SK-N-SH (cell line): Measurements from ENCODE around the gene TGFB2. TPM values are rescaled to one million over a fixed set of nuclear protein-coding genes. Genes with fewer than 3 reads are reported as not detected.

Experiments used
- CTCF ChIA-PET: fragments of 300-600, 350-600 bp; formaldehyde crosslinking; extraction: SDS; loops from one replicate; lab custom pipeline; 2021; lab: Yijun Ruan, JAX
- POLR2A ChIA-PET: fragments of 350-600 bp; sonication (Branson Sonifier 250); formaldehyde crosslinking; extraction: SDS; loops from one replicate; lab custom pipeline; 2020; ENCODE audit warnings: antibody characterized with exemption, inconsistent platforms; lab: Yijun Ruan, JAX
- DNase-seq: peaks from one replicate; pipeline ENCODE4 v3.0.0; 2012
- H2AFZ ChIP-seq: fragments of 200-600 bp; sonication (generic); 2 replicates; pipeline ENCODE4 v1.8.1; 2016; ENCODE audit warnings: antibody characterized with exemption, mild to moderate bottlenecking, low read depth
- H3F3A ChIP-seq: fragments of 200-600 bp; sonication (generic); replicated peaks from 2 replicates; pipeline ENCODE3; 2016; ENCODE audit warnings: antibody characterized with exemption, mild to moderate bottlenecking; ENCODE audit not compliant: insufficient read depth
- H3K27ac ChIP-seq, 2 experiments: fragments of 200-500 bp in 1 of 2; fragments of 200-600 bp in 1 of 2; sonication (Bioruptor generic) in 1 of 2; sonication (generic), shearing (Covaris generic) in 1 of 2; 2 replicates each; pipeline versions ENCODE4 v1.5.1 to v1.6.1; 2014 to 2016; ENCODE audit warnings: low read depth in 2 of 2, inconsistent platforms in 1 of 2, low read length in 1 of 2, mild to moderate bottlenecking in 1 of 2, mixed read lengths in 1 of 2
- H3K27me3 ChIP-seq: fragments of 200-600 bp; sonication (generic), shearing (Covaris generic); 2 replicates; pipeline ENCODE4 v1.6.1; 2016; ENCODE audit warnings: mixed run types; ENCODE audit not compliant: insufficient read depth
- H3K36me3 ChIP-seq, 2 experiments: fragments of 200-500 bp in 1 of 2; fragments of 200-600 bp in 1 of 2; sonication (Bioruptor generic) in 1 of 2; sonication (generic) in 1 of 2; replicated peaks in 1 of 2; 2 replicates each; pipeline versions ENCODE3 to v1.5.1; 2014 to 2016; ENCODE audit warnings: low read length in 1 of 2, mild to moderate bottlenecking in 1 of 2; ENCODE audit not compliant: insufficient read depth in 2 of 2, control insufficient read depth in 1 of 2
- H3K4me1 ChIP-seq, 2 experiments: fragments of 200-500 bp in 1 of 2; fragments of 200-600 bp in 1 of 2; sonication (Bioruptor generic) in 1 of 2; sonication (generic), shearing (Covaris generic) in 1 of 2; 2 replicates each; pipeline versions ENCODE4 v1.5.1 to v1.6.1; 2014 to 2016; ENCODE audit warnings: low read depth in 1 of 2, low read length in 1 of 2, mixed run types in 1 of 2; ENCODE audit not compliant: insufficient read depth in 2 of 2, control insufficient read depth in 1 of 2
- H3K4me2 ChIP-seq: fragments of 200-600 bp; sonication (generic), shearing (Covaris generic); 2 replicates; pipeline ENCODE4 v1.6.1; 2017; ENCODE audit warnings: mixed run types
- H3K4me3 ChIP-seq, 2 experiments: fragments of 200-500 bp in 1 of 2; fragments of 200-600 bp in 1 of 2; sonication (Bioruptor generic) in 1 of 2; sonication (generic), shearing (Covaris generic) in 1 of 2; 2 replicates each; pipeline versions ENCODE4 v1.5.1 to v1.8.1; 2014 to 2016; ENCODE audit warnings: low read depth in 2 of 2, inconsistent platforms in 1 of 2, low read length in 1 of 2, mild to moderate bottlenecking in 1 of 2, mixed read lengths in 1 of 2, moderate library complexity in 1 of 2
- H3K79me2 ChIP-seq: fragments of 200-600 bp; sonication (generic); 2 replicates; pipeline ENCODE4 v1.8.1; 2017; ENCODE audit warnings: mild to moderate bottlenecking; ENCODE audit not compliant: insufficient read depth
- H3K9ac ChIP-seq: fragments of 200-600 bp; sonication (generic); 2 replicates; pipeline ENCODE4 v1.6.1; 2017; ENCODE audit warnings: mixed run types
- H3K9me2 ChIP-seq: fragments of 200-600 bp; sonication (generic); 2 replicates; pipeline ENCODE4 v1.6.1; 2017; ENCODE audit warnings: mixed run types
- H3K9me3 ChIP-seq: fragments of 200-600 bp; sonication (generic); 2 replicates; pipeline ENCODE4 v1.6.1; 2017; ENCODE audit warnings: mixed run types, mild to moderate bottlenecking, moderate library complexity
- H4K20me1 ChIP-seq: fragments of 200-600 bp; sonication (generic); 2 replicates; pipeline ENCODE4 v1.6.1; 2017; ENCODE audit warnings: mild to moderate bottlenecking, mixed run types; ENCODE audit not compliant: insufficient read depth
- FOXJ3 ChIP-seq: sonication (generic); formaldehyde crosslinking; IDR thresholded peaks from 2 replicates; pipeline ENCODE4 v1.5.1; 2020; ENCODE audit warnings: mild to moderate bottlenecking, missing genetic modification reagents
- GATA2 ChIP-seq: sonication (generic); formaldehyde crosslinking; IDR thresholded peaks from 2 replicates; pipeline ENCODE4 v1.5.0; 2020; ENCODE audit warnings: mild to moderate bottlenecking, missing genetic modification reagents
- JUND ChIP-seq: IDR thresholded peaks from 2 replicates; pipeline ENCODE4 v1.4.0; 2012
- MAX ChIP-seq: IDR thresholded peaks from 2 replicates; pipeline ENCODE4 v1.4.0; 2012; ENCODE audit warnings: low read depth
- NFIC ChIP-seq: IDR thresholded peaks from 2 replicates; pipeline ENCODE4 v1.4.0; 2012; ENCODE audit warnings: borderline replicate concordance
- NRF1 ChIP-seq: IDR thresholded peaks from 2 replicates; pipeline ENCODE4 v1.6.1; 2012; ENCODE audit warnings: low read depth, mild to moderate bottlenecking, low read length
- PBX3 ChIP-seq: IDR thresholded peaks from 2 replicates; pipeline ENCODE4; 2012
- POLR2AphosphoS5 ChIP-seq: IDR thresholded peaks from 2 replicates; pipeline ENCODE4 v1.6.1; 2012; ENCODE audit warnings: low read depth, low read length
- REST ChIP-seq: IDR thresholded peaks from 2 replicates; pipeline ENCODE4 v1.6.1; 2012; ENCODE audit warnings: mild to moderate bottlenecking, low read depth, low read length, moderate library complexity
- RFX5 ChIP-seq: IDR thresholded peaks from 2 replicates; pipeline ENCODE4 v1.6.1; 2012; ENCODE audit warnings: mild to moderate bottlenecking, improper control_type of control experiment, low read length
- RXRA ChIP-seq: IDR thresholded peaks from 2 replicates; pipeline ENCODE4 v1.4.0; 2012; ENCODE audit warnings: low read depth, mild to moderate bottlenecking, borderline replicate concordance
- SMC3 ChIP-seq: IDR thresholded peaks from 2 replicates; pipeline ENCODE4 v1.6.1; 2012; ENCODE audit warnings: low read depth, low read length, improper control_type of control experiment
- TAF1 ChIP-seq: IDR thresholded peaks from 2 replicates; pipeline ENCODE4 v1.6.1; 2012; ENCODE audit warnings: low read depth, mild to moderate bottlenecking, low read length, moderate library complexity, borderline replicate concordance
- TCF12 ChIP-seq: IDR thresholded peaks from 2 replicates; pipeline ENCODE4 v1.4.0; 2012
- TEAD4 ChIP-seq: IDR thresholded peaks from 2 replicates; pipeline ENCODE4 v1.4.0; 2012; ENCODE audit warnings: mild to moderate bottlenecking, borderline replicate concordance; ENCODE audit not compliant: insufficient read depth
- USF1 ChIP-seq: IDR thresholded peaks from 2 replicates; pipeline ENCODE4 v1.4.0; 2012; ENCODE audit warnings: low read depth, borderline replicate concordance
- YY1 ChIP-seq: IDR thresholded peaks from 2 replicates; pipeline ENCODE4 v1.4.0; 2012; ENCODE audit warnings: low read depth, mild to moderate bottlenecking
- WGBS: methylation state at CpG from one replicate; pipeline ENCODE4 v1.1.6; 2017; ENCODE audit warnings: low lambda C conversion rate; 5-methylcytosine and 5-hydroxymethylcytosine counted together
- polyA plus RNA-seq, 3 experiments: library from polyadenylated mRNA; depleted of rRNA; stranded (reverse); fragments of >200 nt; gene quantifications; 2 replicates each; pipeline ENCODE4 v1.2.3, GENCODE V29; 2012

Gene TGFB2
- polyA plus RNA-seq, 1 of the 3 experiments (the other 2 are of a cell fraction): 2.4 TPM

GRCh38 chr1:218439541-218440295 is 94.6 kb downstream of the TGFB2 start (continued):
- TF ChIP-seq GATA2 (CRISPR knock-in tag) (no peak), TAF1 (no peak), PBX3 (no peak)

GRCh38 chr1:218443255-218443654 is 98.1 kb downstream of the TGFB2 start:
- H4K20me1 ChIP-seq: no peaks in the 10 kb centered on the region
- no peaks in the 10 kb centered on the region for H3K27me3 ChIP-seq
- no peaks in the 10 kb centered on the region for H3F3A ChIP-seq
- H2AFZ ChIP-seq: no peak overlapping the region
- ChIA-PET CTCF (interaction anchor here (1.2 kb wide), 1 partner anchor 9 kb away, joined by 4 read pairs; no protein-coding TSS in a partner anchor), POLR2A (no interaction called here)
- 100% methylated on average over 2 of the region's 2 CpGs for WGBS
- H3K9me2 ChIP-seq: no peaks in the 10 kb centered on the region
- no peaks in the 10 kb centered on the region; a peak in 1 of 4 replicates for H3K4me1 ChIP-seq
- H3K36me3 ChIP-seq: no peaks in the 10 kb centered on the region
- no peak for DNase-seq
- TF ChIP-seq NRF1 (no peak), FOXJ3 (CRISPR knock-in tag) (no peak), YY1 (no peak), REST (no peak), RXRA (no peak), JUND (no peak), NFIC (no peak), TCF12 (no peak), RFX5 (no peak), USF1 (no peak), PBX3 (no peak), SMC3 (no peak), GATA2 (CRISPR knock-in tag) (no peak), TAF1 (no peak), MAX (no peak), POLR2AphosphoS5 (no peak), TEAD4 (no peak)
- no peak overlapping the region for H3K27ac ChIP-seq
- H3K9ac ChIP-seq: no peak overlapping the region
- H3K4me2 ChIP-seq: no peak overlapping the region
- no peaks in the 10 kb centered on the region for H3K79me2 ChIP-seq
- no peak overlapping the region for H3K4me3 ChIP-seq
- no peaks in the 10 kb centered on the region for H3K9me3 ChIP-seq
